Measurements from ENCODE around the gene KIAA0232. TPM values are rescaled to one million over a fixed set of nuclear protein-coding genes. Genes with fewer than 3 reads are reported as not detected.
A peak's percentile ranks its signal among the peaks of the same experiment; 100 is the strongest.

Gene KIAA0232
- total and polyA plus RNA-seq, 10 of the 15 experiments (the other 5 are each of a cell fraction or from before 2014, with no cell fraction given): 2.8 to 15.1 (median 10.8) TPM

GRCh38 chr4:6855692-6856297 lies 73.3 kb downstream of the KIAA0232 start (continued):
- no peak for TF ChIP-seq E4F1 (IDR thresholded peaks at IDR 0.05; ENCODE audit: borderline replicate concordance, partially characterized antibody)
- no peak for TF ChIP-seq ZBTB11 (CRISPR knock-in tag; IDR thresholded peaks at IDR 0.05)
- peak; percentile 87; the same call in 1 of the 2 replicates for TF ChIP-seq CHD2 (IDR thresholded peaks at IDR 0.05; ENCODE audit: borderline replicate concordance, low read depth, low read length)
- TF ChIP-seq KDM1A (IDR thresholded peaks at IDR 0.05; ENCODE audit: borderline replicate concordance): no peak
- peak; percentile 40 for TF ChIP-seq CUX1 (IDR thresholded peaks at IDR 0.05; ENCODE audit: insufficient replicate concordance, low read depth, low read length)
- TF ChIP-seq YY1 (IDR thresholded peaks at IDR 0.05; ENCODE audit: low read depth, low read length): no peak
- TF ChIP-seq E2F8 (IDR thresholded peaks at IDR 0.05; ENCODE audit: low read depth, partially characterized antibody): peak; percentile 47
- TF ChIP-seq BCL3 (IDR thresholded peaks at IDR 0.05; ENCODE audit: borderline replicate concordance, insufficient read depth, low read depth, low read length, poor library complexity, severe bottlenecking): peak; percentile 67
- TF ChIP-seq BRCA1 (IDR thresholded peaks at IDR 0.05; ENCODE audit: low read depth, low read length): no peak
- peak; percentile 92 for TF ChIP-seq BCL11A (IDR thresholded peaks at IDR 0.05; ENCODE audit: low read depth, low read length)
- TF ChIP-seq RCOR1 (conservative IDR thresholded peaks at IDR 0.05; ENCODE audit: low read depth, low read length): no peak
- no peak for TF ChIP-seq ZNF24 (IDR thresholded peaks at IDR 0.05)

Measured in GM12878 (cell line).